GM23338 (cell line): ENCODE measurements around the gene CADPS. TPM values are rescaled to one million over a fixed set of nuclear protein-coding genes. Genes with fewer than 3 reads are reported as not detected.

Experiments used
- ATAC-seq: fragments of 200-7000 bp; cut with Tn5 transposase; 3 replicates; pipeline ENCODE4 v1.9.1; 2020
- DNase-seq: peaks from one replicate; pipeline ENCODE4 v3.0.0-alpha.2; 2015; ENCODE audit warnings: low spot score
- H2AFZ ChIP-seq: fragments of 200-600 bp; sonication (generic); 2 replicates; pipeline ENCODE4 v1.8.0; 2016; ENCODE audit warnings: antibody characterized with exemption, mild to moderate bottlenecking, moderate library complexity
- H3F3A ChIP-seq: fragments of 200-600 bp; sonication (generic); replicated peaks from 2 replicates; pipeline ENCODE4 v1.8.0; 2017; ENCODE audit warnings: antibody characterized with exemption, mixed run types, low read depth
- H3K27ac ChIP-seq: fragments of 200-600 bp; sonication (generic); 2 replicates; pipeline ENCODE4 v1.6.1; 2016; ENCODE audit warnings: low read depth
- H3K27me3 ChIP-seq: fragments of 200-600 bp; sonication (generic); 2 replicates; pipeline ENCODE4 v1.8.0; 2016; ENCODE audit warnings: mild to moderate bottlenecking, mixed run types, moderate library complexity; ENCODE audit not compliant: insufficient read depth
- H3K36me3 ChIP-seq: fragments of 200-600 bp; sonication (generic); 2 replicates; pipeline ENCODE4 v1.8.0; 2016; ENCODE audit warnings: mild to moderate bottlenecking; ENCODE audit not compliant: insufficient read depth
- H3K4me1 ChIP-seq: fragments of 200-600 bp; sonication (generic); 2 replicates; pipeline ENCODE4 v1.8.0; 2016; ENCODE audit warnings: mild to moderate bottlenecking, moderate library complexity; ENCODE audit not compliant: insufficient read depth
- H3K4me2 ChIP-seq: fragments of 200-600 bp; sonication (generic); 2 replicates; pipeline ENCODE4 v1.7.1; 2017; ENCODE audit warnings: mixed run types
- H3K4me3 ChIP-seq: fragments of 200-600 bp; sonication (generic); 2 replicates; pipeline ENCODE4 v1.6.1; 2016; ENCODE audit warnings: mixed run types
- H3K79me2 ChIP-seq: fragments of 200-600 bp; sonication (generic); replicated peaks from 2 replicates; pipeline ENCODE4 v1.8.0; 2017; ENCODE audit warnings: mild to moderate bottlenecking; ENCODE audit not compliant: insufficient read depth
- H3K9me2 ChIP-seq: fragments of 200-600 bp; sonication (generic); 2 replicates; pipeline ENCODE4 v1.8.0; 2017; ENCODE audit not compliant: insufficient read depth
- H4K20me1 ChIP-seq: fragments of 200-600 bp; sonication (generic); replicated peaks from 2 replicates; pipeline ENCODE4 v1.8.0; 2017; ENCODE audit warnings: mild to moderate bottlenecking; ENCODE audit not compliant: insufficient read depth
- H3K27ac Mint-ChIP-seq: 2 replicates; pipeline ENCODE4 v1.8.0; 2020; ENCODE audit warnings: inconsistent platforms, mild to moderate bottlenecking, moderate library complexity, mixed read lengths
- H3K27me3 Mint-ChIP-seq: 3 replicates; pipeline ENCODE4 v1.8.0; 2022; ENCODE audit warnings: low read depth, mild to moderate bottlenecking, moderate library complexity, mixed read lengths, inconsistent platforms; ENCODE audit not compliant: insufficient read depth, poor library complexity
- H3K36me3 Mint-ChIP-seq: 3 replicates; pipeline ENCODE4 v1.8.0; 2021; ENCODE audit warnings: low read depth, mild to moderate bottlenecking, inconsistent platforms, moderate library complexity, mixed read lengths
- H3K4me1 Mint-ChIP-seq: 3 replicates; pipeline ENCODE4 v1.8.0; 2020; ENCODE audit warnings: mild to moderate bottlenecking, inconsistent platforms, mixed read lengths
- H3K4me3 Mint-ChIP-seq: 3 replicates; pipeline ENCODE4 v1.8.0; 2021; ENCODE audit warnings: moderate library complexity, mild to moderate bottlenecking, inconsistent platforms, mixed read lengths
- H3K9me3 Mint-ChIP-seq: 3 replicates; pipeline ENCODE4 v1.8.0; 2020; ENCODE audit warnings: moderate library complexity, mild to moderate bottlenecking, inconsistent platforms, mixed read lengths
- CREB1 ChIP-seq: fragments of 250-450 bp; sonication (Bioruptor Pico); IDR thresholded peaks from 2 replicates; pipeline ENCODE4 v1.5.0; 2020; ENCODE audit warnings: low read depth, mild to moderate bottlenecking, moderate library complexity
- CTCF ChIP-seq, 2 experiments: fragments of 200-600 bp in 1 of 2; sonication (generic) in 1 of 2; conservative IDR thresholded peaks; 2 replicates each; pipeline versions ENCODE4 v1.5.1 to v1.6.1; 2016 to 2017; ENCODE audit warnings: antibody characterized with exemption in 2 of 2, low read depth in 2 of 2, mild to moderate bottlenecking in 2 of 2, moderate library complexity in 1 of 2
- ETS1 ChIP-seq: IDR thresholded peaks from 2 replicates; pipeline ENCODE4 v1.6.1; 2016; ENCODE audit warnings: antibody characterized with exemption
- EZH2 ChIP-seq: fragments of 200-600 bp; sonication (generic); IDR thresholded peaks from one replicate; pipeline ENCODE4 v1.8.0; 2017; ENCODE audit warnings: antibody characterized with exemption, mild to moderate bottlenecking, low read depth; ENCODE audit not compliant: unreplicated experiment
- EZH2phosphoT487 ChIP-seq: fragments of 200-600 bp; sonication (generic); IDR thresholded peaks from one replicate; pipeline ENCODE4 v1.8.1; 2018; ENCODE audit warnings: antibody characterized with exemption; ENCODE audit not compliant: unreplicated experiment
- JUNB ChIP-seq: IDR thresholded peaks from one replicate; pipeline ENCODE4 v1.6.1; 2016; ENCODE audit warnings: antibody characterized with exemption; ENCODE audit not compliant: unreplicated experiment
- NANOG ChIP-seq: IDR thresholded peaks from 2 replicates; pipeline ENCODE4 v1.6.1; 2016; ENCODE audit warnings: antibody characterized with exemption, borderline replicate concordance
- POLR2AphosphoS5 ChIP-seq: IDR thresholded peaks from 2 replicates; pipeline ENCODE4 v1.6.1; 2016; ENCODE audit warnings: antibody characterized with exemption, low read depth
- REST ChIP-seq: IDR thresholded peaks from one replicate; pipeline ENCODE4 v1.6.1; 2018; ENCODE audit warnings: antibody characterized with exemption; ENCODE audit not compliant: unreplicated experiment
- STAT1 ChIP-seq: IDR thresholded peaks from one replicate; pipeline ENCODE4 v1.6.1; 2016; ENCODE audit warnings: antibody characterized with exemption; ENCODE audit not compliant: unreplicated experiment
- ZNF114 ChIP-seq: fragments of 250-450 bp; sonication (Bioruptor Pico); IDR thresholded peaks from 2 replicates; pipeline ENCODE4 v1.5.0; 2020; ENCODE audit warnings: mild to moderate bottlenecking, moderate library complexity
- ZNF331 ChIP-seq: fragments of 250-450 bp; sonication (Bioruptor Pico); IDR thresholded peaks from 2 replicates; pipeline ENCODE4 v1.5.0; 2020; ENCODE audit warnings: low read depth, mild to moderate bottlenecking, moderate library complexity
- ZNF462 ChIP-seq: fragments of 250-450 bp; sonication (Bioruptor Pico); IDR thresholded peaks from 2 replicates; pipeline ENCODE4 v1.5.0; 2020; ENCODE audit warnings: mild to moderate bottlenecking, moderate library complexity
- polyA plus RNA-seq: library from polyadenylated mRNA; unstranded; fragments of >200 nt; fragmentation: Nextera tagmentation; extraction: Ambion mirVana; gene quantifications from 2 replicates; pipeline ENCODE4 v1.2.1, GENCODE V29; 2016
- total RNA-seq: library from RNA; depleted of rRNA; stranded (reverse); fragments of >200 nt; shearing (Covaris generic); gene quantifications from 2 replicates; pipeline ENCODE4 v1.2.3, GENCODE V29; 2014

Gene CADPS
- total and polyA plus RNA-seq, 2 experiments from 2014 or later, result 14.7 to 22.0 TPM

GRCh38 chr3:62672270-62672987 lies 202.8 kb downstream of the CADPS start:
- H4K20me1 ChIP-seq, result no peaks in the 10 kb centered on the region
- TF ChIP-seq CTCF (conservative IDR thresholded peaks at IDR 0.05; ENCODE audit: low read depth in 2 of 2) (no peak), ZNF331 (CRISPR knock-in tag) (no peak), EZH2phosphoT487 (no peak), NANOG (no peak), REST (no peak), JUNB (no peak), CREB1 (CRISPR knock-in tag) (no peak), ZNF114 (CRISPR knock-in tag) (no peak), ETS1 (no peak), STAT1 (no peak), EZH2 (no peak), POLR2AphosphoS5 (no peak), ZNF462 (CRISPR knock-in tag) (no peak)
- H3F3A ChIP-seq, result no peaks in the 10 kb centered on the region
- no peak overlapping the region for H3K4me3 Mint-ChIP-seq
- no peaks in the 10 kb centered on the region for H3K27me3 ChIP-seq
- H3K4me1 ChIP-seq, result peaks cover 10% of the 10 kb centered on the region
- H3K4me2 ChIP-seq, result no peak overlapping the region
- H3K27ac ChIP-seq, result no peak overlapping the region
- ATAC-seq (no peak), DNase-seq (no peak)
- no peaks in the 10 kb centered on the region for H3K9me3 Mint-ChIP-seq
- no peaks in the 10 kb centered on the region for H3K79me2 ChIP-seq
- peaks cover 5% of the 10 kb centered on the region for H3K27me3 Mint-ChIP-seq
- no peak overlapping the region for H2AFZ ChIP-seq
- H3K4me3 ChIP-seq, result no peak overlapping the region
- H3K36me3 ChIP-seq, result no peaks in the 10 kb centered on the region
- H3K27ac Mint-ChIP-seq, result no peak overlapping the region
- H3K9me2 ChIP-seq, result no peaks in the 10 kb centered on the region; the same call in 1 of the 2 replicates
- no peaks in the 10 kb centered on the region for H3K36me3 Mint-ChIP-seq
- H3K4me1 Mint-ChIP-seq, result peaks cover 24% of the 10 kb centered on the region
